Loucy (cell line): Measurements from ENCODE around the gene STRBP.

Experiments
- H2AFZ ChIP-seq: fragments of 200-600 bp; sonication (generic); 2 replicates; pipeline ENCODE4 v1.6.0; 2016; ENCODE audit warnings: antibody characterized with exemption, mild to moderate bottlenecking, low read length, moderate library complexity
- H3F3A ChIP-seq: fragments of 200-600 bp; 2 replicates; pipeline ENCODE4 v1.6.0; 2016; ENCODE audit warnings: antibody characterized with exemption, low read depth, mild to moderate bottlenecking
- H3K27me3 ChIP-seq: fragments of 200-600 bp; sonication (generic); 2 replicates; pipeline ENCODE4 v1.6.1; 2014; ENCODE audit warnings: low read length, mild to moderate bottlenecking; ENCODE audit not compliant: insufficient read depth, poor library complexity, severe bottlenecking
- H3K36me3 ChIP-seq: fragments of 200-600 bp; sonication (generic); 2 replicates; pipeline ENCODE4 v1.6.1; 2016; ENCODE audit warnings: low read length; ENCODE audit not compliant: insufficient read depth
- H3K4me1 ChIP-seq: fragments of 200-600 bp; sonication (generic); 2 replicates; pipeline ENCODE4 v1.5.1; 2014; ENCODE audit warnings: low read length, mild to moderate bottlenecking; ENCODE audit not compliant: insufficient read depth, poor library complexity, severe bottlenecking
- H3K4me2 ChIP-seq: fragments of 200-600 bp; sonication (generic); 2 replicates; pipeline ENCODE4 v1.6.0; 2014; ENCODE audit warnings: antibody characterized with exemption, low read length, low read depth, mild to moderate bottlenecking; ENCODE audit not compliant: poor library complexity, severe bottlenecking
- H3K4me3 ChIP-seq: fragments of 200-600 bp; sonication (generic); 2 replicates; pipeline ENCODE4 v1.5.1; 2014; ENCODE audit warnings: low read length, mild to moderate bottlenecking, mixed read lengths; ENCODE audit not compliant: poor library complexity, severe bottlenecking
- H3K79me2 ChIP-seq: fragments of 200-600 bp; sonication (generic); 2 replicates; pipeline ENCODE4 v1.6.1; 2014; ENCODE audit warnings: low read length; ENCODE audit not compliant: insufficient read depth
- H3K9ac ChIP-seq: fragments of 200-600 bp; sonication (generic); 2 replicates; pipeline ENCODE4 v1.6.0; 2014; ENCODE audit warnings: mild to moderate bottlenecking, low read depth, low read length, moderate library complexity; ENCODE audit not compliant: poor library complexity, severe bottlenecking
- H3K9me2 ChIP-seq: fragments of 200-600 bp; sonication (generic); replicated peaks from 2 replicates; pipeline ENCODE4 v1.6.1; 2016; ENCODE audit warnings: low read depth, low read length, mixed read lengths
- H3K9me3 ChIP-seq: fragments of 200-600 bp; sonication (generic); 2 replicates; pipeline ENCODE4 v1.6.1; 2014; ENCODE audit warnings: mild to moderate bottlenecking, antibody characterized with exemption, low read length, low read depth; ENCODE audit not compliant: insufficient read depth
- H4K20me1 ChIP-seq: fragments of 200-600 bp; sonication (generic); 2 replicates; pipeline ENCODE4 v1.6.0; 2014; ENCODE audit warnings: antibody characterized with exemption, low read length, mild to moderate bottlenecking; ENCODE audit not compliant: insufficient read depth, poor library complexity, severe bottlenecking
- CTCF ChIP-seq: fragments of 200-600 bp; sonication (generic); conservative IDR thresholded peaks from 2 replicates; pipeline ENCODE4 v1.5.1; 2014; ENCODE audit warnings: mild to moderate bottlenecking, antibody characterized with exemption, low read length
- EZH2phosphoT487 ChIP-seq: fragments of 200-600 bp; IDR thresholded peaks from 2 replicates; pipeline ENCODE4 v1.6.1; 2018; ENCODE audit warnings: antibody characterized with exemption, mild to moderate bottlenecking, moderate library complexity, borderline replicate concordance

The STRBP gene

GRCh38 chr9:123168586-123168985 lies 99.8 kb downstream of the STRBP start:
- Histone ChIP-seq H3K9me3 (no peaks in the 10 kb centered on the region), H4K20me1 (no peaks in the 10 kb centered on the region), H3K79me2 (no peaks in the 10 kb centered on the region), H3K4me2 (no peak overlapping the region), H2AFZ (no peak overlapping the region), H3K9ac (no peak overlapping the region), H3F3A (no peaks in the 10 kb centered on the region), H3K36me3 (peaks cover 34% of the 10 kb centered on the region; the same call in 1 of the 2 replicates), H3K27me3 (no peaks in the 10 kb centered on the region), H3K4me1 (no peaks in the 10 kb centered on the region), H3K9me2 (no peaks in the 10 kb centered on the region), H3K4me3 (no peak overlapping the region)
- TF ChIP-seq EZH2phosphoT487 (no peak), CTCF (no peak)

DNA sequence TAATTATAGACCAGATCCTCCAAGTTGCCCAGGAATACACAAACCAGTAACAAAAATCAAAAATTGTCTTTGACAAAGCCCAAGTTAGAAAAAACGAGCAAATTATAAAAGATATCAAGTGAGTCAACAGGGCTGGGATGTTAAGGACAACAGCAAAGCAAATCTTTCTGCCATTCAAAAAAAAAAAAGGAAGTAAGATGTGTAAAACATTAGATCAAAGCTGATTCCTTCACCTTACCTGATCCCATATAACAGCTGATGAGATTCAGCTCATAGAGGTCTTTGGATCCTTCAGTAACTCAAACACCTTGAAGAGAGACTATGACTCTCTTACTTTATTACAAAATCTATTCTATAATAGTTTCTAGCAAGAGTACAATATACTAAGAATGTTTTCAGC lies 100.9 kb downstream of the STRBP start:
- TF ChIP-seq EZH2phosphoT487 (no peak), CTCF (no peak)
- H3K4me3 ChIP-seq: no peak overlapping the region
- no peaks in the 10 kb centered on the region for H4K20me1 ChIP-seq
- H3K9ac ChIP-seq: no peak overlapping the region
- no peak overlapping the region for H3K4me2 ChIP-seq
- no peaks in the 10 kb centered on the region for H3K9me2 ChIP-seq
- H3F3A ChIP-seq: no peaks in the 10 kb centered on the region
- no peaks in the 10 kb centered on the region for H3K4me1 ChIP-seq
- H3K36me3 ChIP-seq: peaks cover 24% of the 10 kb centered on the region; the same call in 1 of the 2 replicates
- H3K27me3 ChIP-seq: no peaks in the 10 kb centered on the region
- H3K79me2 ChIP-seq: no peaks in the 10 kb centered on the region
- H2AFZ ChIP-seq: no peak overlapping the region
- no peaks in the 10 kb centered on the region for H3K9me3 ChIP-seq

DNA sequence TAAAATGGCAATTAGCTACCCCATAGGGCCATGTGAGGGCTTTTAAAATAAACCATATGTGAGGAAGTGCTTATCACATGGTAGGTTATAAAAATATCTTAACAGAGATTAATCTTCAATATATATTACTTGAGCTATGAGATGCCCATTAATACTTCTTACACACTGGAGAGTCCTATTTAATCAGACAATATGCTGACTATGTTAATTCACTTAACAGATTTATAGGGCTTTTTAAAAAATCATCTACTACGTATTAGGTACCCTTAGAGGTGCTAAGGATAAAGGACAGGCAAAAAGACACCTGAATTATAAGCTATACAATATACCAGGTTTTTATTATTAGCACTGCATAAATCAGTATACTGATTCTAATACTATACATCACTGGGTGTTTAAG lies 102.6 kb downstream of the STRBP start:
- Histone ChIP-seq H3F3A (no peaks in the 10 kb centered on the region), H3K27me3 (no peaks in the 10 kb centered on the region), H3K79me2 (no peaks in the 10 kb centered on the region), H4K20me1 (no peaks in the 10 kb centered on the region), H3K4me2 (no peak overlapping the region), H3K4me3 (no peak overlapping the region), H3K9ac (no peak overlapping the region), H3K4me1 (no peaks in the 10 kb centered on the region), H3K9me3 (no peaks in the 10 kb centered on the region), H3K9me2 (no peaks in the 10 kb centered on the region), H2AFZ (no peak overlapping the region), H3K36me3 (0 out of 2 replicates have a peak, but pooled peaks cover 12% of the 10 kb centered on the region)
- no peak for TF ChIP-seq CTCF
- no peak for TF ChIP-seq EZH2phosphoT487
